GM21529 (cell line): ENCODE data around the gene LOXHD1.

Source experiments
- ATAC-seq: cut with Tn5 transposase; IDR thresholded peaks from one replicate; pipeline ENCODE4 v1.9.1; 2021; ENCODE audit not compliant: unreplicated experiment

The LOXHD1 gene

GRCh38 chr18:46676182-46676835 is 19.3 kb upstream of the LOXHD1 start:
- ATAC-seq, result no peak

GRCh38 chr18:46675112-46675511 is 18.1 kb upstream of the LOXHD1 start:
- ATAC-seq, result no peak

GRCh38 chr18:46672062-46672970 is 15.3 kb upstream of the LOXHD1 start:
- ATAC-seq, result no peak

GRCh38 chr18:46668694-46669093 is 11.7 kb upstream of the LOXHD1 start:
- ATAC-seq, result no peak

GRCh38 chr18:46668135-46668534 is 11.1 kb upstream of the LOXHD1 start:
- no peak for ATAC-seq

- ATAC-seq, result no peak
Observed at GRCh38 chr18:46663539-46663938, 6.5 kb upstream of the LOXHD1 start.

GRCh38 chr18:46660957-46661749 is 4.1 kb upstream of the LOXHD1 start:
- ATAC-seq, result no peak

GRCh38 chr18:46659484-46659883 is 2.5 kb upstream of the LOXHD1 start:
- ATAC-seq, result no peak

- no peak for ATAC-seq
Observed at GRCh38 chr18:46656326-46657114, 500 bp downstream of the LOXHD1 start.

- no peak for ATAC-seq
Observed at GRCh38 chr18:46652372-46652771, 4.6 kb downstream of the LOXHD1 start.

GRCh38 chr18:46650681-46651080 is 6.3 kb downstream of the LOXHD1 start:
- ATAC-seq, result no peak

- ATAC-seq, result no peak
Observed at GRCh38 chr18:46649071-46649862, 7.8 kb downstream of the LOXHD1 start.

GRCh38 chr18:46646468-46646867 is 10.6 kb downstream of the LOXHD1 start:
- ATAC-seq, result no peak

- no peak for ATAC-seq
Observed at GRCh38 chr18:46642561-46642960, 14.5 kb downstream of the LOXHD1 start.

GRCh38 chr18:46641917-46642316 is 15.1 kb downstream of the LOXHD1 start:
- ATAC-seq, result no peak

- ATAC-seq, result no peak
Observed at GRCh38 chr18:46639386-46639785, 17.6 kb downstream of the LOXHD1 start.

- ATAC-seq, result no peak
Observed at GRCh38 chr18:46636040-46636630, 20.9 kb downstream of the LOXHD1 start.

- no peak for ATAC-seq
Observed at GRCh38 chr18:46632401-46633071, 24.5 kb downstream of the LOXHD1 start.

- no peak for ATAC-seq
Observed at GRCh38 chr18:46630991-46631390, 26.0 kb downstream of the LOXHD1 start.
